OCI-LY1 (cell line): Measurements from ENCODE around the gene PTGR1.
A peak's percentile ranks its signal among the peaks of the same experiment; 100 is the strongest.

ENCODE experiments used
- H2AFZ ChIP-seq: fragments of 200-600 bp; sonication (generic), shearing (Covaris generic); 2 replicates; pipeline ENCODE4 v1.6.0; 2014; ENCODE audit warnings: antibody characterized with exemption, mild to moderate bottlenecking, low read length
- H3F3A ChIP-seq: fragments of 200-600 bp; sonication (generic), shearing (Covaris generic); 2 replicates; pipeline ENCODE4 v1.6.0; 2014; ENCODE audit warnings: mild to moderate bottlenecking, antibody characterized with exemption, low read length, moderate library complexity; ENCODE audit not compliant: insufficient read depth
- H3K27ac ChIP-seq: fragments of 200-600 bp; sonication (generic); 2 replicates; pipeline ENCODE4 v1.5.1; 2014; ENCODE audit warnings: low read length, mixed run types, mild to moderate bottlenecking, low read depth; ENCODE audit not compliant: poor library complexity, severe bottlenecking
- H3K27me3 ChIP-seq: fragments of 200-600 bp; sonication (generic); 2 replicates; pipeline ENCODE4 v1.6.0; 2014; ENCODE audit warnings: antibody characterized with exemption, mild to moderate bottlenecking, low read length, moderate library complexity; ENCODE audit not compliant: insufficient read depth
- H3K36me3 ChIP-seq: fragments of 200-600 bp; sonication (generic); 2 replicates; pipeline ENCODE4 v1.6.1; 2014; ENCODE audit warnings: mild to moderate bottlenecking, antibody characterized with exemption, low read length, moderate library complexity, mixed read lengths; ENCODE audit not compliant: insufficient read depth
- H3K4me1 ChIP-seq: fragments of 200-600 bp; sonication (generic); 2 replicates; pipeline ENCODE4 v1.5.1; 2014; ENCODE audit warnings: mild to moderate bottlenecking, low read length, moderate library complexity; ENCODE audit not compliant: insufficient read depth, severe bottlenecking
- H3K4me2 ChIP-seq: fragments of 200-600 bp; sonication (generic), shearing (Covaris generic); 2 replicates; pipeline ENCODE4 v1.6.1; 2014; ENCODE audit warnings: low read length
- H3K4me3 ChIP-seq: fragments of 200-600 bp; sonication (generic); 2 replicates; pipeline ENCODE4 v1.5.1; 2014; ENCODE audit warnings: low read length, low read depth, mild to moderate bottlenecking, mixed read lengths; ENCODE audit not compliant: poor library complexity, severe bottlenecking
- H3K79me2 ChIP-seq: fragments of 200-600 bp; shearing (Covaris generic); 2 replicates; pipeline ENCODE4 v1.6.1; 2016; ENCODE audit warnings: mixed run types, low read length, mixed read lengths; ENCODE audit not compliant: insufficient read depth
- H3K9ac ChIP-seq: fragments of 200-600 bp; sonication (generic), shearing (Covaris generic); 2 replicates; pipeline ENCODE4 v1.6.1; 2014; ENCODE audit warnings: mild to moderate bottlenecking, low read length, mixed read lengths
- H3K9me2 ChIP-seq: fragments of 200-600 bp; sonication (generic), shearing (Covaris generic); 2 replicates; pipeline ENCODE4 v1.6.1; 2014; ENCODE audit warnings: low read depth, mild to moderate bottlenecking, low read length, mixed read lengths
- H3K9me3 ChIP-seq: fragments of 200-600 bp; shearing (Covaris generic); 2 replicates; pipeline ENCODE4 v1.6.1; 2014; ENCODE audit warnings: low read length, mixed read lengths
- H4K20me1 ChIP-seq: fragments of 200-600 bp; sonication (generic), shearing (Covaris generic); 2 replicates; pipeline ENCODE4 v1.6.0; 2016; ENCODE audit warnings: mild to moderate bottlenecking, low read length; ENCODE audit not compliant: insufficient read depth
- EZH2 ChIP-seq: fragments of 200-600 bp; sonication (generic), shearing (Covaris generic); IDR thresholded peaks from 2 replicates; pipeline ENCODE4 v1.8.0; 2017; ENCODE audit warnings: borderline replicate concordance, mixed run types, mild to moderate bottlenecking, antibody characterized with exemption, low read length, moderate library complexity, mixed read lengths
- TF ChIP-seq, protein P1 (sequence below): fragments of 200-600 bp; sonication (generic), shearing (Covaris generic); IDR thresholded peaks from 2 replicates; pipeline ENCODE4 v1.5.1; 2017; ENCODE audit warnings: mild to moderate bottlenecking, antibody characterized with exemption, low read length, moderate library complexity, mixed read lengths

The PTGR1 gene

DNA sequence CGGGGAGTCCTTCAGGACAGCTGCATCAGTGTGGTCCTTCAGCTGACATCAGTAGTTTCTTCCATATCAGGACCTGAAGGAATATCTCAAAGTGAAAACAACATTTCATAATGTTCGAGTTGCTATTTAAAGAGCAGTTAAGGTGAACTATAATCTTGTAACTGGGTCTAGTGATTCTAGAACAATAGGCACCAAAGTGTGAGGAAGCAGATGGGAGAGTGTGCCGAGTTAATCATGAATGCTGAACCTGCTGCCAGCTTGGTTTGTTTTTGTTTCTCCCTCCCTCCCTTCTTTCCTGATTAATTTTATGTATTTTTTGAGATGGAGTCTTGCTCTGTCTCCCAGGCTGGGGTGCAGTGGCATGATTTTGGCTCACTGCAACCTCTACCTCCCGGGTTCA, 3.6 kb upstream of the PTGR1 start:
- Histone ChIP-seq H3K9me2 (no peaks in the 10 kb centered on the region), H2AFZ (no peak overlapping the region), H3K4me2 (no peak overlapping the region), H3K9me3 (no peaks in the 10 kb centered on the region), H3K27me3 (0 out of 2 replicates have a peak, but pooled peaks cover 8% of the 10 kb centered on the region), H3K36me3 (no peaks in the 10 kb centered on the region), H3K9ac (no peak overlapping the region), H3F3A (no peaks in the 10 kb centered on the region), H3K4me3 (no peak overlapping the region), H3K4me1 (peaks cover 16% of the 10 kb centered on the region), H4K20me1 (no peaks in the 10 kb centered on the region), H3K79me2 (no peaks in the 10 kb centered on the region), H3K27ac (no peak overlapping the region)
- TF ChIP-seq, protein P1, sequence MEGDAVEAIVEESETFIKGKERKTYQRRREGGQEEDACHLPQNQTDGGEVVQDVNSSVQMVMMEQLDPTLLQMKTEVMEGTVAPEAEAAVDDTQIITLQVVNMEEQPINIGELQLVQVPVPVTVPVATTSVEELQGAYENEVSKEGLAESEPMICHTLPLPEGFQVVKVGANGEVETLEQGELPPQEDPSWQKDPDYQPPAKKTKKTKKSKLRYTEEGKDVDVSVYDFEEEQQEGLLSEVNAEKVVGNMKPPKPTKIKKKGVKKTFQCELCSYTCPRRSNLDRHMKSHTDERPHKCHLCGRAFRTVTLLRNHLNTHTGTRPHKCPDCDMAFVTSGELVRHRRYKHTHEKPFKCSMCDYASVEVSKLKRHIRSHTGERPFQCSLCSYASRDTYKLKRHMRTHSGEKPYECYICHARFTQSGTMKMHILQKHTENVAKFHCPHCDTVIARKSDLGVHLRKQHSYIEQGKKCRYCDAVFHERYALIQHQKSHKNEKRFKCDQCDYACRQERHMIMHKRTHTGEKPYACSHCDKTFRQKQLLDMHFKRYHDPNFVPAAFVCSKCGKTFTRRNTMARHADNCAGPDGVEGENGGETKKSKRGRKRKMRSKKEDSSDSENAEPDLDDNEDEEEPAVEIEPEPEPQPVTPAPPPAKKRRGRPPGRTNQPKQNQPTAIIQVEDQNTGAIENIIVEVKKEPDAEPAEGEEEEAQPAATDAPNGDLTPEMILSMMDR, result no peak
- no peak for TF ChIP-seq EZH2

DNA sequence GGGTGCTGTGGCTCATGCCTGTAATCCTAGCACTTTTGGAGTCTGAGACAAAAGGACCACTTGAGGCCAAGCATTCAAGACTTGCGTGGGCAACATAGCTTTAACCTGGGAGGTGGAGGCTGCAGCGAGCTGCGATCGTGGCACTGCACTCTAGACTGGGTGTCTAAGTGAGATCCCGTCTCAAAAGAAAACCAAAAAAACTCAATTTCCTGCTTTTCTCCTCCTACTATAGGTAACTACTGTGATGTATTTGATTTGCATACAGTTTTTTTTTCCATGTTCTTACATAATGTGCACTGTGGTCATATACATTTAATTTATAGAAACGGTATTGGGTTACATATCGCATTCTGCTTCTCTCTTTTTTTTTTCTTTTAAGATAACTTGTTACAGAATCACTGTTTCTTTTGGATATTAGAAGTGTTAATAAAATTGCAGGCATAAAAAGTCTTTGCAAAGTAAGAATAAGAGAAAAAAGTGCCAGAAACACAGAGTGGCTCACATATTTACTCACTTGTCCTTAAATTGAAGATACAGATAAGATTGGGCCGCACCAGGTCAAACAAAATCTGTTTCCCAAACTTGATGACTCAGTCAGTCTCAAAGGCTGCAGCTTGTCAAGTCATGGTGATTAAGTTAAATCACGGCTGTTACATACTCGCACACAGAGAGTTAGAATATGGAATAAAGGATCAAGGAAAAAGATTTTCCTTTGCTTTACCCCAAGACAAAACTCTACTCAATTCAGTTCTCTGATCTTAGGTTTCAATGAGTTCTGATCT, 2.0 kb upstream of the PTGR1 start:
- H3K4me1 ChIP-seq, result peaks cover 18% of the 10 kb centered on the region
- H3K79me2 ChIP-seq, result no peaks in the 10 kb centered on the region
- no peak overlapping the region for H3K27ac ChIP-seq
- H2AFZ ChIP-seq, result no peak overlapping the region
- TF ChIP-seq, protein P1, result no peak
- TF ChIP-seq EZH2, result no peak
- H3K9me2 ChIP-seq, result no peaks in the 10 kb centered on the region
- H3K4me3 ChIP-seq, result no peak overlapping the region
- 0 out of 2 replicates have a peak, but pooled peaks cover 8% of the 10 kb centered on the region for H3K27me3 ChIP-seq
- no peaks in the 10 kb centered on the region for H3K36me3 ChIP-seq
- no peak overlapping the region for H3K9ac ChIP-seq
- H3F3A ChIP-seq, result no peaks in the 10 kb centered on the region
- H3K9me3 ChIP-seq, result no peaks in the 10 kb centered on the region
- no peak overlapping the region for H3K4me2 ChIP-seq
- H4K20me1 ChIP-seq, result no peaks in the 10 kb centered on the region

DNA sequence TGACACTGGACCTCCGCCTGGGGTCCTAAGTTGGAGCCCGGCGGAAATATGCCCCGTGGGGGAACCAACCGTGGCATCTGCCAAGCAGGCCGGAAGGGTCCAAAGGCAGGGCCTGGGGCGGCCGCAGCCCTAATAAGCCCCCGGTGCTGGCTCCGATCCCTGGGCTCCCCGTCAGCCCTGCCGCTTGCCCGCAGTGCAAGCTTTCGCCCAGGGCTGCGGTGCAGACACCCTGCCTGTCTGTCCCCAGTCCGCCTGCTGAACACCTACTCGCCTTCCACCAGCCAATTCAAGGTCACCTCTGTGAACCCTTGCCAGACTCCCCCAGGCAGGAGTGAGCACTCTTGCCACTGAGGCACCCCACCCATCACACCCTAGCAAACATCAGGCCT, 502 bp upstream of the PTGR1 start:
- no peaks in the 10 kb centered on the region for H3K9me3 ChIP-seq
- TF ChIP-seq, protein P1, result no peak
- TF ChIP-seq EZH2, result no peak
- no peaks in the 10 kb centered on the region for H3F3A ChIP-seq
- peak overlapping the region; percentile 70 for H3K4me2 ChIP-seq
- no peak overlapping the region for H3K27ac ChIP-seq
- no peaks in the 10 kb centered on the region for H4K20me1 ChIP-seq
- H3K9ac ChIP-seq, result no peak overlapping the region
- no peak overlapping the region for H2AFZ ChIP-seq
- no peaks in the 10 kb centered on the region for H3K36me3 ChIP-seq
- peak overlapping the region; percentile 52 for H3K4me3 ChIP-seq
- no peaks in the 10 kb centered on the region for H3K9me2 ChIP-seq
- 0 out of 2 replicates have a peak, but pooled peaks cover 8% of the 10 kb centered on the region for H3K27me3 ChIP-seq
- H3K79me2 ChIP-seq, result no peaks in the 10 kb centered on the region
- peaks cover 18% of the 10 kb centered on the region for H3K4me1 ChIP-seq
